Kidney (tissue), 14 donors: ENCODE measurements around the gene CA10. TPM values are rescaled to one million over a fixed set of nuclear protein-coding genes. Genes with fewer than 3 reads are reported as not detected.

ENCODE experiments used
- DNase-seq, 5 donors: peaks; one replicate each; pipeline ENCODE4 v3.0.0-alpha.2; 2013 to 2020
- FAIRE-seq: peaks from 2 replicates; lab custom pipeline; 2012; peaks lifted over from hg19 to GRCh38; lab: Jason Lieb, UNC
- H3K27ac ChIP-seq, 2 donors: one replicate each; pipeline ENCODE4 v1.7.0; 2013; ENCODE audit warnings: low read depth in 2 of 2, low read length in 2 of 2, inconsistent platforms in 1 of 2
- H3K27me3 ChIP-seq: one replicate; pipeline ENCODE4 v1.7.1; 2013; ENCODE audit warnings: low read length, inconsistent platforms; ENCODE audit not compliant: control insufficient read depth, insufficient read depth
- H3K36me3 ChIP-seq, 3 donors: one replicate each; pipeline versions ENCODE4 v1.7.0 to v1.7.1; 2013; ENCODE audit warnings: low read length in 3 of 3, control low read depth in 1 of 3, inconsistent platforms in 1 of 3; ENCODE audit not compliant: insufficient read depth in 3 of 3, control insufficient read depth in 2 of 3
- H3K4me1 ChIP-seq, 3 donors: one replicate each; pipeline versions ENCODE4 v1.7.0 to v1.7.1; 2013; ENCODE audit warnings: low read length in 3 of 3, inconsistent platforms in 1 of 3, low read depth in 1 of 3; ENCODE audit not compliant: control insufficient read depth in 2 of 3, insufficient read depth in 2 of 3
- H3K4me3 ChIP-seq, 3 donors: one replicate each; pipeline versions ENCODE4 v1.7.0 to v1.8.1; 2013; ENCODE audit warnings: low read length in 3 of 3, control low read depth in 1 of 3, inconsistent platforms in 1 of 3
- H3K9ac ChIP-seq, 3 donors: one replicate each; pipeline versions ENCODE4 v1.7.0 to v1.7.1; 2013; ENCODE audit warnings: low read length in 3 of 3, control low read depth in 1 of 3, inconsistent platforms in 1 of 3
- H3K9me3 ChIP-seq, 3 donors: one replicate each; pipeline versions ENCODE4 v1.7.0 to v1.7.1; 2013; ENCODE audit warnings: low read length in 3 of 3, control low read depth in 1 of 3, inconsistent platforms in 1 of 3; ENCODE audit not compliant: control insufficient read depth in 2 of 3, insufficient read depth in 1 of 3
- intact Hi-C: fragments of 100-400 bp; cut with DNase I; formaldehyde crosslinking; loops from one replicate; pipeline ENCODE4 v1.11.1; 2022
- polyA plus RNA-seq: library from polyadenylated mRNA; stranded (reverse); fragments of 350-450 nt; fragmentation: Illumina TruSeq; extraction: RNeasy Lipid Tissue Mini Kit (QIAGEN cat#74804); gene quantifications from one replicate; pipeline ENCODE4 v1.2.3, GENCODE V29; 2014; ENCODE audit warnings: low read depth, low replicate concordance; ENCODE audit not compliant: insufficient read depth
- total RNA-seq: library from RNA; stranded (reverse); fragmentation: NEBNext Ultra II Directional; extraction: Animal tissue kit (Norgen Biotek cat#: 25700); gene quantifications from one replicate; pipeline ENCODE4 v1.2.1, GENCODE V29; 2021
- TF ChIP-seq, protein P1 (sequence below): IDR thresholded peaks from 3 replicates; pipeline ENCODE4 v1.5.1; 2012; ENCODE audit warnings: mild to moderate bottlenecking, moderate library complexity, borderline replicate concordance; ENCODE audit not compliant: insufficient read depth; ENCODE audit errors: extremely low read depth
- donor health status: control.
- donor health status: control.
- donor health status: control.
- donor health status: control.
- donor health status: control.
- donor health status: DM: yes; HTN: yes; CAD: no.
- donor health status: Normal renal cell carcinoma (clear cell type).

The CA10 gene
- total and polyA plus RNA-seq, 2 donors from 2014 or later = 3.7 to 9.8 TPM

GRCh38 chr17:51842763-51843162 is 315.8 kb downstream of the CA10 start:
- DNase-seq = no peak
- Histone ChIP-seq H3K9me3 (no peaks in the 10 kb centered on the region), H3K4me3 (no peak overlapping the region), H3K4me1 (no peaks in the 10 kb centered on the region), H3K36me3 (no peaks in the 10 kb centered on the region), H3K27me3 (no peaks in the 10 kb centered on the region), H3K9ac (no peak overlapping the region), H3K27ac (no peak overlapping the region)
- intact Hi-C loops = no loop called here
- FAIRE-seq = no peak
- TF ChIP-seq, protein P1, sequence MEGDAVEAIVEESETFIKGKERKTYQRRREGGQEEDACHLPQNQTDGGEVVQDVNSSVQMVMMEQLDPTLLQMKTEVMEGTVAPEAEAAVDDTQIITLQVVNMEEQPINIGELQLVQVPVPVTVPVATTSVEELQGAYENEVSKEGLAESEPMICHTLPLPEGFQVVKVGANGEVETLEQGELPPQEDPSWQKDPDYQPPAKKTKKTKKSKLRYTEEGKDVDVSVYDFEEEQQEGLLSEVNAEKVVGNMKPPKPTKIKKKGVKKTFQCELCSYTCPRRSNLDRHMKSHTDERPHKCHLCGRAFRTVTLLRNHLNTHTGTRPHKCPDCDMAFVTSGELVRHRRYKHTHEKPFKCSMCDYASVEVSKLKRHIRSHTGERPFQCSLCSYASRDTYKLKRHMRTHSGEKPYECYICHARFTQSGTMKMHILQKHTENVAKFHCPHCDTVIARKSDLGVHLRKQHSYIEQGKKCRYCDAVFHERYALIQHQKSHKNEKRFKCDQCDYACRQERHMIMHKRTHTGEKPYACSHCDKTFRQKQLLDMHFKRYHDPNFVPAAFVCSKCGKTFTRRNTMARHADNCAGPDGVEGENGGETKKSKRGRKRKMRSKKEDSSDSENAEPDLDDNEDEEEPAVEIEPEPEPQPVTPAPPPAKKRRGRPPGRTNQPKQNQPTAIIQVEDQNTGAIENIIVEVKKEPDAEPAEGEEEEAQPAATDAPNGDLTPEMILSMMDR = no peak

- intact Hi-C loops = no loop called here
- no peak for FAIRE-seq
These were observed 316.8 kb downstream of the CA10 start for GRCh38 chr17:51841669-51842068.

DNA sequence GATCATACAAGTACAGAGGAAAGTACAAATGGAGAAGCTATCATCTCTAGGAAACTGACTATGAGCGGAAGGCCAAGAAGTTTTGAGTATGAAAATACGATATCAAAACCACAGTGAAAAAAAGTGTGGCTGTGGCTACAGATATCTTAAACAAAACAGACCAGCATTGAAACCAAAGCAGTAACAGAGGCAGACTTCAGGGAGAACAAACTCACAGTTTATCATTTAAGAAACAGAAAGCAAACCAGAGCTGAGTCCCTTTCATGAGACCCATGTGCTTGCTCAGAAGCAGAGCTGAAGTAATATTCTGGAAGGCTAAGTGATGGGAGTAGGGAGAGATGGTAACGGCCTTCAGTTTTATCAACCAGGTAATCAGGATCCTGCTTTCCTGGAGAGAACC is 317.8 kb downstream of the CA10 start:
- TF ChIP-seq, protein P1 = no peak
- no peak for FAIRE-seq
- no peaks in the 10 kb centered on the region for H3K9me3 ChIP-seq
- no peaks in the 10 kb centered on the region for H3K36me3 ChIP-seq
- no peak overlapping the region for H3K4me3 ChIP-seq
- H3K4me1 ChIP-seq = no peaks in the 10 kb centered on the region
- intact Hi-C loops = no loop called here
- H3K9ac ChIP-seq = no peak overlapping the region
- DNase-seq = no peak
- no peaks in the 10 kb centered on the region for H3K27me3 ChIP-seq
- H3K27ac ChIP-seq = no peak overlapping the region

More at GRCh38 chr17:51841669-51842068, 316.8 kb downstream of the CA10 start:
- Histone ChIP-seq H3K4me3 (no peak overlapping the region), H3K27ac (no peak overlapping the region), H3K4me1 (no peaks in the 10 kb centered on the region), H3K36me3 (no peaks in the 10 kb centered on the region), H3K27me3 (no peaks in the 10 kb centered on the region), H3K9ac (no peak overlapping the region), H3K9me3 (no peaks in the 10 kb centered on the region)
- TF ChIP-seq, protein P1 = no peak
- DNase-seq = no peak

DNA sequence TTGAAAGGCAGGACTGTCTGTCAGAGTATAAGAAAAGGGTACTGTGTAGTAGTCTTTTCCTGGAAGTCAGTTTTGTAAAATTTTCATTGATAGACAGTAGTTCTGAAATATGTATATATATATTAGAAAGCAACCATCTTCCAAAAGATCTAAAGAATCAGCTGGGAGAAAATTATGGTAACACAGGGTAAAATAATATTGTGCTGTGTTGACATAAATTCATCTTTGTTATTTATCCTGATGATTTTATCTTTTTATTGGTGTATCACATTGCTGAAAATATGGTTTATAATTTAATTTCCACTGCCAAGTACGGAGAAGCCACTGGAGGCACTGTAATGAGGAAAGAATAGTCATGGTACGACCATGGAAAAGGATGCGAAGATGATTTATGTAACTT is 324.9 kb downstream of the CA10 start:
- Histone ChIP-seq H3K36me3 (no peaks in the 10 kb centered on the region), H3K9me3 (no peaks in the 10 kb centered on the region), H3K4me3 (no peak overlapping the region), H3K4me1 (no peaks in the 10 kb centered on the region), H3K27ac (no peak overlapping the region), H3K9ac (no peak overlapping the region), H3K27me3 (no peaks in the 10 kb centered on the region)
- intact Hi-C loops = no loop called here
- FAIRE-seq (no peak), DNase-seq (no peak)
- TF ChIP-seq, protein P1 = no peak
